ENCODE results near the gene CD101. TPM values are rescaled to one million over a fixed set of nuclear protein-coding genes. Genes with fewer than 3 reads are reported as not detected.

CD101 gene
- total RNA-seq, 1 donor from 2014 or later = 0.45 TPM

GRCh38 chr1:117010310-117010969, 8.9 kb downstream of the CD101 start:
- DNase-seq (no peak), ATAC-seq (no peak)
- intact Hi-C loops (cut with micrococcal nuclease) = no loop called here

GRCh38 chr1:117011334-117011733, 9.8 kb downstream of the CD101 start:
- no peak for ATAC-seq
- no peak for DNase-seq
- intact Hi-C loops (cut with micrococcal nuclease) = no loop called here

DNA sequence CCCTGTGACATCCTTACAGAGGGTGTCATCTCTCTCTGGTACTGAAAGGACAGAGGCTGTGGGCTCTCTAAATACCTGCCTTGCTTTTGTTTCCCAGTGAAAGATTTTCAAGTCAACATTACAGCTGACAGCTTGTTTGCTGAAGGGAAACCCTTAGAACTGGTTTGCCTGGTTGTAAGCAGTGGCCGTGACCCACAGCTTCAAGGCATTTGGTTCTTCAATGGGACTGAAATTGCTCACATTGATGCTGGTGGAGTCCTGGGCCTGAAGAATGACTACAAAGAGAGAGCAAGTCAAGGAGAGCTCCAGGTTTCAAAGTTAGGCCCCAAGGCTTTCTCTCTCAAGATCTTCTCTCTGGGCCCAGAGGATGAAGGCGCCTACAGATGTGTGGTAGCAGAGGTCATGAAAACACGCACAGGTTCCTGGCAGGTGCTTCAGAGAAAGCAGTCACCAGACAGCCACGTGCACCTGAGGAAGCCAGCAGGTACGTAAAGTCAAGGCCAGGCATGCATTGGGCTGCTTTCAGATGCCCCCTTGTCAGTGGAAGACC, 11.8 kb downstream of the CD101 start:
- DNase-seq (no peak), ATAC-seq (no peak)
- intact Hi-C loops (cut with micrococcal nuclease) = no loop called here

DNA sequence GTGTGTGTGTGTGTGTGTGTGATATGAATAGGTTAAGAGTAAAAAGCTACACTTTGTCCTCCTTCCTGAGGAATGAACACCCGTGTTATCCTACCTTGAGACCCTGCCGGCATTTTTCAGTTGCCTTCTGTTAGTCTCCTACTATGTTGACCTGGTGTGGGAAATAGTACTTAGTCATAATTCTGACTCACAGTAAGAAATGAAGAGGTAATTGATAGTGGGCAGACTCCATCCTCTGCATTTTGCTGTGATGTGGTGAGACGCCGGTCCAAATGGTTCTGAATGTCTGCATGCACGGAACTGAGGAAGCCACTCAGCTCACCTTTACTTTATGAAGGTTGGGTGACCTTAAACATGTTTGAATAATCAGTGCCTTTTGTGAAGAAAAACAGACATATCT, 12.6 kb downstream of the CD101 start:
- intact Hi-C loops (cut with micrococcal nuclease) = no loop called here
- ATAC-seq = no peak

GRCh38 chr1:117015724-117016123, 14.2 kb downstream of the CD101 start:
- intact Hi-C loops (cut with micrococcal nuclease) = no loop called here
- no peak for ATAC-seq
- DNase-seq = no peak

More for the DNA sequence above, 12.6 kb downstream of the CD101 start:
- DNase-seq = no peak

- no peak for DNase-seq
- intact Hi-C loops (cut with micrococcal nuclease) = no loop called here
- no peak for ATAC-seq
Measured at GRCh38 chr1:117017062-117017461, 15.5 kb downstream of the CD101 start.

DNA sequence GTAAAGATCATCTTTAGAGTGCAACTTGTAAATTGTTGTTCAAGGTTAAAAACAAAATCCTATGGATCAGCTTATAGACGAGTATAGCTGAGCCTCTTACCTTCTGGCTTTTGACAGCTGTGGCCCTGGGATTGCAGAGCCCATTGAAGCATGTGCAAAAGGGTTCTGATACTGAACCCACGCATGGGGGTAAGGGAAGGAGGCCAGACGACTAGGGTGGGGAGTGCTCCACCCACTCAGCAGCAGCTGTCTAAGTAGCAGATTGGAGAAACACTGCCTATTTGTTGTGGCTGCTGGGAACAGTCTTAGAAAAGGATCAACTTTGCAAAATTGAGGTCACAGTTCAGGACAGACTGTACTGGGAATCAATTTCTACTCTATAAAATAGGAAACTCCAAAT, 16.1 kb downstream of the CD101 start:
- ATAC-seq (peak; percentile 96), DNase-seq (peak; percentile 52)
- intact Hi-C loops (cut with micrococcal nuclease) = no loop called here

DNA sequence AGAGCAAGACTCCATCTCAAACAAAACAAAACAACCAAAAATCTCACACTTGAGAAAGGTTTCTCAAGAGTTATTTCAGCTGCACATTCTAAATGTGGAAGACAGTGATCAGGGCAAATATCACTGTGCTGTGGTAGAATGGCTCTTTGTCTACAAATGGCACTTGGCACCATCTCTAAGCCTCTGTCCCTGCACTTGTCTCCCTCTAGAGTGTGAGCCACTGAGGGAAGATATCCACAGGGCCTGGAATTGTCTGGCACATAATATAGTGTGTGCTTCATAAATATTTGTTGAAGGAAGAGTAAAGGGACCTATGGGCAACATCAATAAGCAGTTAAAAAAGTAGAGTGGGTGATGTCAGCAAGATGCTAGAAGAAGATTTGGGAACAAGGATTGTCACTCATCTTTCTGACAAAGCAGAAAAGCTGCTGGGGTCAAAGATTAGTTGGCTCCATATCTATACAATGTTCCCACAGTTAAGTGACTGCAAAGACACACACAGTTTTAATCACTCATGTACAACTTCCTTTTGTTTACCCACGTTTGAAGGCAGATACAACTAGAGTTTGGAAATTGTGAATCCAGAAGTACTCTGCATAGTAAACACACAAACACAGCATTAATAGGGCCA, 19.1 kb downstream of the CD101 start:
- ATAC-seq (peak; percentile 50), DNase-seq (no peak)
- intact Hi-C loops (cut with micrococcal nuclease) = no loop called here

GRCh38 chr1:117022114-117022513, 20.6 kb downstream of the CD101 start:
- DNase-seq (no peak), ATAC-seq (no peak)
- intact Hi-C loops (cut with micrococcal nuclease) = no loop called here

DNA sequence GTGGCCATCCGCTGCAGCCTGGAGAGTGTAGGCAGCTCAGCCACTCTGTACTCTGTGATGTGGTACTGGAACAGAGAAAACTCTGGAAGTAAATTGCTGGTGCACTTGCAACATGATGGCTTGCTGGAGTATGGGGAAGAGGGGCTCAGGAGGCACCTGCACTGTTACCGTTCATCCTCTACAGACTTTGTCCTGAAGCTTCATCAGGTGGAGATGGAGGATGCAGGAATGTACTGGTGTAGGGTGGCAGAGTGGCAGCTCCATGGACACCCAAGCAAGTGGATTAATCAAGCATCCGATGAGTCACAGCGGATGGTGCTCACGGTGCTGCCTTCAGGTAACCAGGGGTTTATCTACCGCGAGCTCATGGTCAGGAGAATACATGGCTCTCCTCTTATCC, 24.0 kb downstream of the CD101 start:
- DNase-seq (no peak), ATAC-seq (no peak)
- intact Hi-C loops (cut with micrococcal nuclease) = no loop called here

GRCh38 chr1:117026361-117026760, 24.8 kb downstream of the CD101 start:
- DNase-seq (no peak), ATAC-seq (peak; percentile 50)
- intact Hi-C loops (cut with micrococcal nuclease) = no loop called here

DNA sequence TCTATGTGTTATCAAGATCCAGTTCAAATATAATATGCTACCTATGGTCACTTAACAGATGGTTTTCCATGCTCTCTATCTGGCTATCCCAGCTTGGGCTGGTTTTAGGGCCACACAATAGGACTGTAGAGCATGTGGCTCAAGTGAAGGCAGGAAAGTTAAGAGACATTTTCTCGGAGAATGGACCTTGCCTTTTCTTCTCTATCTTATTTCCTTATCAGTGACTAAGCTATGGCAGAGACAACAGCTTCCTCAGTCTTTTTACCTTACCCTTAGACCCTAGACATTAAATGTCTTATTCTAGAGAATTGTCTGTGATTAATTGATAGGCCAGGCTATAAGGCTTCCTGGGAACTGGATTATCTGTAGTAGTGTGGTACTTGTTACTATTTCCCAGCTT, 28.1 kb downstream of the CD101 start:
- no peak for DNase-seq
- intact Hi-C loops (cut with micrococcal nuclease) = no loop called here

GRCh38 chr1:117030271-117030877, 28.8 kb downstream of the CD101 start:
- DNase-seq (no peak), ATAC-seq (no peak)
- intact Hi-C loops (cut with micrococcal nuclease) = no loop called here

More for the DNA sequence above, 28.1 kb downstream of the CD101 start:
- ATAC-seq = no peak

- ATAC-seq (no peak), DNase-seq (no peak)
- intact Hi-C loops (cut with micrococcal nuclease) = no loop called here
Measured at GRCh38 chr1:117032266-117032665, 30.7 kb downstream of the CD101 start.

DNA sequence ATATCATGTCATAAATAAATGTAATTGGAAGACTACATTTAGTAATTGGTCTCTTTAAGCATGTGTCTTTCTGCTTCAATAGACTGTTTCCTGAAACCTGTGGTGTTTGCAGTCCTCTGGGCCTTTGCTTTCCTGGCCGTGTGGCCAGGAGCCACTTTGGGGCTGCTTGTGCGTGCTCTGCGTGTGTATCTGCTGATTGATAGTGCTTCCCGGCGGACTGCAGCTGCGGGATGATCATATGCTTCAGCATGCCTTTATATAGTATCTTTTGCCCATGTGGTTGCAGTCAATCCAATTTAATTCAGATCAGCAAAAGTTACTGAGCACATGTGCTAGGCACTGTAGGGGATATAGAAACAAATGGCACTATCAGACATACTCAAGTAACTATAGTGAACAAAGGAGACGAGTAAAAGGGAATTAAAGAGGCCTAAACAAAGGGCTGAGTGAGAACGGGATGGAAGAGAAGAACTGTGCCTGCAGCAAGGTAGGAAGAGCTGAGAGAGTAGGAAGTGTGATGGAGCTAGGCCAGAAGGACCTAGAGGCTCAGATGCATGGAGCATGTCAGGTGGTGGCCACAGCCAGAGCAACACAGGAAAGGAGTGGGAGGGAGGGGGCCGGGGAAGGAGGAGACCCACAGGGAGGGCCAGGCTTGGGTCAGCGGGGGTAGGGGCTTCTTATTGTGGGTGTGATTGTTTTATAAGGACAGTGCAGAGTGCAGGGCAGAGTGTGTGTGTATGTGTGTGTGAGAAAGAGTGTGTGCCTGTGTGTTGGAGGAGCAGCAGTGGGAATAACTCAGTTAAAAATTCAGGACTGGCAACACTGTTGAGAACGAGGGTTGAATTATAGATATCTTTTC, 31.4 kb downstream of the CD101 start:
- peak; percentile 18 for ATAC-seq
- intact Hi-C loops (cut with micrococcal nuclease) = no loop called here
- DNase-seq = no peak

GRCh38 chr1:117033772-117034171, 32.2 kb downstream of the CD101 start:
- intact Hi-C loops (cut with micrococcal nuclease) = no loop called here
- ATAC-seq (no peak), DNase-seq (no peak)

GRCh38 chr1:117034791-117035290, 33.3 kb downstream of the CD101 start:
- intact Hi-C loops (cut with micrococcal nuclease) = no loop called here
- DNase-seq (no peak), ATAC-seq (no peak)

DNA sequence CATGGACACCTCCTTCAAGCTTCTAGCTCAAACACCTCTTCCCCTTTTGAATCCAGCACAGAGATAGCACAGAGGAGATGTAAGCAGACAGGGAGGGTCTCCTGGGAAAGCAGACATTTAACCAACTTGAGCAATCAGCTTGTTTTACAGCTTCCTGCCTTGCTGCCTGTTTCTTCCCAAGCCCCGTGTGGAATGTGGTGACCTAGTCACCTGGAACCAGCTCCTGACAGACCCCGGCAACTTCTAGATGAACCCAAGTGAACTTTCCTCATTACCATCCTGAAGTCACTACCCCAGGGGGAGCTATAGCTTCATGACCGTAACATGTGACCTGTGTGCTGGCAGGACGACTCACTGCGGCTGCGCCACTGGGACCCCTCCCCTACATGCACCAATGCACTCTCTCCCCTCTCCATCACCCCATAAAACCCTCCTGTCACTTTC, 34.5 kb downstream of the CD101 start:
- DNase-seq (no peak), ATAC-seq (no peak)
- intact Hi-C loops (cut with micrococcal nuclease) = no loop called here

GRCh38 chr1:117037802-117038201, 36.2 kb downstream of the CD101 start:
- intact Hi-C loops (cut with micrococcal nuclease) = no loop called here
- ATAC-seq (no peak), DNase-seq (no peak)
